PFSK-1 (cell line): ENCODE data around the gene CLCF1.

Experiments
- FOXP2 ChIP-seq: optimal IDR thresholded peaks from 2 replicates; pipeline ENCODE3; 2011; ENCODE audit warnings: borderline replicate concordance, control low read depth, inconsistent platforms; ENCODE audit not compliant: insufficient read depth; ENCODE audit errors: extremely low read length, extremely low read depth
- POLR2AphosphoS5 ChIP-seq: IDR thresholded peaks from 2 replicates; pipeline ENCODE4 v1.6.1; 2012; ENCODE audit warnings: low read depth, mild to moderate bottlenecking, control low read depth, low read length, moderate library complexity
- REST ChIP-seq, 2 experiments: IDR thresholded peaks; 2 replicates each; pipeline versions ENCODE4 v1.6.1 to v1.8.0; 2011 to 2012; ENCODE audit warnings: low read depth in 2 of 2, low read length in 2 of 2, control low read depth in 1 of 2, inconsistent platforms in 1 of 2, mild to moderate bottlenecking in 1 of 2, moderate library complexity in 1 of 2; ENCODE audit not compliant: insufficient read depth in 1 of 2
- SIN3A ChIP-seq: IDR thresholded peaks from 2 replicates; pipeline ENCODE4 v1.6.1; 2012; ENCODE audit warnings: mild to moderate bottlenecking, low read length, moderate library complexity, borderline replicate concordance; ENCODE audit not compliant: insufficient read depth
- TAF1 ChIP-seq: IDR thresholded peaks from 2 replicates; pipeline ENCODE4 v1.6.1; 2012; ENCODE audit warnings: low read length, control low read depth, borderline replicate concordance; ENCODE audit not compliant: insufficient read depth

The CLCF1 gene

GRCh38 chr11:67397986-67398660, 24.7 kb upstream of the CLCF1 start:
- no peak for TF ChIP-seq SIN3A
- no peak for TF ChIP-seq POLR2AphosphoS5
- no peak for TF ChIP-seq REST (IDR thresholded peaks at IDR 0.05; ENCODE audit: insufficient read depth in 1 of 2, low read depth in 2 of 2, low read length in 2 of 2)
- TF ChIP-seq FOXP2: no peak
- no peak for TF ChIP-seq TAF1

GRCh38 chr11:67397536-67397935, 24.1 kb upstream of the CLCF1 start:
- no peak for TF ChIP-seq FOXP2
- TF ChIP-seq REST (IDR thresholded peaks at IDR 0.05; ENCODE audit: insufficient read depth in 1 of 2, low read depth in 2 of 2, low read length in 2 of 2): no peak
- TF ChIP-seq POLR2AphosphoS5: no peak
- no peak for TF ChIP-seq SIN3A

- TF ChIP-seq REST (IDR thresholded peaks at IDR 0.05; ENCODE audit: insufficient read depth in 1 of 2, low read depth in 2 of 2, low read length in 2 of 2) (no peak), TAF1 (no peak), FOXP2 (no peak), SIN3A (no peak), POLR2AphosphoS5 (no peak; the same call in 1 of the 2 replicates)
Observed at GRCh38 chr11:67396587-67397389, 23.4 kb upstream of the CLCF1 start.

GRCh38 chr11:67396259-67396581, 22.8 kb upstream of the CLCF1 start:
- no peak for TF ChIP-seq FOXP2
- no peak for TF ChIP-seq TAF1
- no peak for TF ChIP-seq POLR2AphosphoS5

GRCh38 chr11:67395555-67396258, 22.3 kb upstream of the CLCF1 start:
- no peak for TF ChIP-seq TAF1
- no peak for TF ChIP-seq REST (IDR thresholded peaks at IDR 0.05; ENCODE audit: insufficient read depth in 1 of 2, low read depth in 2 of 2, low read length in 2 of 2)
- TF ChIP-seq FOXP2: no peak
- TF ChIP-seq POLR2AphosphoS5: no peak
- no peak for TF ChIP-seq SIN3A
